ENCODE measurements around the gene GSDMA.

Gene GSDMA

GRCh38 chr17:40019140-40019991, 56.6 kb downstream of the GSDMA start:
- H3K4me3 ChIP-seq (replicated peaks; ENCODE audit: low read depth, low read length) = no peak overlapping the region
- DNase-seq (ENCODE audit: extremely low read depth, insufficient read length) = no peak
- TF ChIP-seq, protein P1, sequence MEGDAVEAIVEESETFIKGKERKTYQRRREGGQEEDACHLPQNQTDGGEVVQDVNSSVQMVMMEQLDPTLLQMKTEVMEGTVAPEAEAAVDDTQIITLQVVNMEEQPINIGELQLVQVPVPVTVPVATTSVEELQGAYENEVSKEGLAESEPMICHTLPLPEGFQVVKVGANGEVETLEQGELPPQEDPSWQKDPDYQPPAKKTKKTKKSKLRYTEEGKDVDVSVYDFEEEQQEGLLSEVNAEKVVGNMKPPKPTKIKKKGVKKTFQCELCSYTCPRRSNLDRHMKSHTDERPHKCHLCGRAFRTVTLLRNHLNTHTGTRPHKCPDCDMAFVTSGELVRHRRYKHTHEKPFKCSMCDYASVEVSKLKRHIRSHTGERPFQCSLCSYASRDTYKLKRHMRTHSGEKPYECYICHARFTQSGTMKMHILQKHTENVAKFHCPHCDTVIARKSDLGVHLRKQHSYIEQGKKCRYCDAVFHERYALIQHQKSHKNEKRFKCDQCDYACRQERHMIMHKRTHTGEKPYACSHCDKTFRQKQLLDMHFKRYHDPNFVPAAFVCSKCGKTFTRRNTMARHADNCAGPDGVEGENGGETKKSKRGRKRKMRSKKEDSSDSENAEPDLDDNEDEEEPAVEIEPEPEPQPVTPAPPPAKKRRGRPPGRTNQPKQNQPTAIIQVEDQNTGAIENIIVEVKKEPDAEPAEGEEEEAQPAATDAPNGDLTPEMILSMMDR (IDR thresholded peaks at IDR 0.05; ENCODE audit: insufficient read depth, low read length, poor library complexity, severe bottlenecking) = no peak
- H3K27me3 ChIP-seq (replicated peaks; ENCODE audit: control insufficient read depth, insufficient read depth, low read length) = no peaks in the 10 kb centered on the region
- peaks cover 31% of the 10 kb centered on the region for H3K36me3 ChIP-seq (ENCODE audit: control insufficient read depth, insufficient read depth, low read length)

DNA sequence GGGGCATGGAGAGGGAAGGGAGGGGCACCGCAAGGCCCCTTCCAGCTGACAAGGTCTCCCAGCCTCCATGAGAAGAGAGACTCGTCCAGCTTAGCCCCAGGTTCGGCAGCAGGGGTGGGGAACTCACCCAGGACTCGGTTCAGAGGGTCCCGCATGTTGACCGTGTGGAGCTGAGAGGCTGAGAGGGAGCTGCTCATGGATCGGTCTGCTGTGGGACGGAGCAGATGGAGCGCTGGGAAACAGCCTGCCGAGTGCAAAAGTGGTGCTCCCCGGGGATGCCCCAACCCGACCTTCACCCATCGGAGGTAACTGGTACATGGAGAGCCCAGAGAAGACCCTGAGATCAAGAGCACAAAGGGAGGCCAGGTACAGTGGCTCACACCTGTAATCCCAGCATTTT, 57.3 kb downstream of the GSDMA start:
- Histone ChIP-seq H3K4me3 (replicated peaks; ENCODE audit: low read depth, low read length) (no peak overlapping the region), H3K27me3 (replicated peaks; ENCODE audit: control insufficient read depth, insufficient read depth, low read length) (no peaks in the 10 kb centered on the region), H3K36me3 (ENCODE audit: control insufficient read depth, insufficient read depth, low read length) (peaks cover 33% of the 10 kb centered on the region)
- TF ChIP-seq, protein P1 (IDR thresholded peaks at IDR 0.05; ENCODE audit: insufficient read depth, low read length, poor library complexity, severe bottlenecking) = no peak
- no peak for DNase-seq (ENCODE audit: extremely low read depth, insufficient read length)

- no peak for DNase-seq (ENCODE audit: extremely low read depth, insufficient read length)
- TF ChIP-seq, protein P1 (IDR thresholded peaks at IDR 0.05; ENCODE audit: insufficient read depth, low read length, poor library complexity, severe bottlenecking) = no peak
- H3K4me3 ChIP-seq (replicated peaks; ENCODE audit: low read depth, low read length) = no peak overlapping the region
- no peaks in the 10 kb centered on the region for H3K27me3 ChIP-seq (replicated peaks; ENCODE audit: control insufficient read depth, insufficient read depth, low read length)
- peaks cover 42% of the 10 kb centered on the region for H3K36me3 ChIP-seq (ENCODE audit: control insufficient read depth, insufficient read depth, low read length)
Observed at GRCh38 chr17:40021451-40021971, 58.7 kb downstream of the GSDMA start.

GRCh38 chr17:40022497-40022896, 59.7 kb downstream of the GSDMA start:
- Histone ChIP-seq H3K27me3 (replicated peaks; ENCODE audit: control insufficient read depth, insufficient read depth, low read length) (no peaks in the 10 kb centered on the region), H3K4me3 (replicated peaks; ENCODE audit: low read depth, low read length) (no peak overlapping the region), H3K36me3 (ENCODE audit: control insufficient read depth, insufficient read depth, low read length) (peaks cover 44% of the 10 kb centered on the region)
- TF ChIP-seq, protein P1 (IDR thresholded peaks at IDR 0.05; ENCODE audit: insufficient read depth, low read length, poor library complexity, severe bottlenecking) = no peak
- no peak for DNase-seq (ENCODE audit: extremely low read depth, insufficient read length)

- H3K4me3 ChIP-seq (replicated peaks; ENCODE audit: low read depth, low read length) = no peak overlapping the region
- no peak for DNase-seq (ENCODE audit: extremely low read depth, insufficient read length)
- TF ChIP-seq, protein P1 (IDR thresholded peaks at IDR 0.05; ENCODE audit: insufficient read depth, low read length, poor library complexity, severe bottlenecking) = no peak
- no peaks in the 10 kb centered on the region for H3K27me3 ChIP-seq (replicated peaks; ENCODE audit: control insufficient read depth, insufficient read depth, low read length)
- H3K36me3 ChIP-seq (ENCODE audit: control insufficient read depth, insufficient read depth, low read length) = peaks cover 47% of the 10 kb centered on the region
Observed at GRCh38 chr17:40022961-40023541, 60.2 kb downstream of the GSDMA start.

Measured in GM06990 (cell line).